Measurements from ENCODE around the gene XKR3. TPM values are rescaled to one million over a fixed set of nuclear protein-coding genes. Genes with fewer than 3 reads are reported as not detected.
"Not testable (repeated sequence)": the region's sequence is repeated elsewhere in the genome, so short reads cannot be mapped to it uniquely, and the experiment has no call there.

The XKR3 gene
- total RNA-seq, 3 donors from 2014 or later: 0.16 TPM; not detected in 2

GRCh38 chr22:16781764-16782329, 43.4 kb downstream of the XKR3 start:
- TF ChIP-seq POLR2AphosphoS5 (IDR thresholded peaks at IDR 0.05): no peak
- Histone ChIP-seq H3K4me1 (no peaks in the 10 kb centered on the region), H3K27ac (no peak overlapping the region), H3K27me3 (no peaks in the 10 kb centered on the region), H3K4me3 (no peak overlapping the region), H3K9me3 (no peaks in the 10 kb centered on the region), H3K36me3 (no peaks in the 10 kb centered on the region)
- intact Hi-C loops (cut with DNase I; ENCODE audit: low total_unique reads): no loop called here
- no peak for DNase-seq (ENCODE audit: low spot score in 2 of 2)

GRCh38 chr22:16781074-16781763, 44.0 kb downstream of the XKR3 start:
- TF ChIP-seq POLR2A (IDR thresholded peaks at IDR 0.05) (no peak), CTCF (IDR thresholded peaks at IDR 0.05) (no peak), POLR2AphosphoS5 (IDR thresholded peaks at IDR 0.05) (no peak)
- H3K27ac ChIP-seq: no peak overlapping the region
- no peaks in the 10 kb centered on the region for H3K4me1 ChIP-seq
- H3K4me3 ChIP-seq: no peak overlapping the region
- intact Hi-C loops (cut with DNase I; ENCODE audit: low total_unique reads): no loop called here
- no peak for DNase-seq (ENCODE audit: low spot score in 2 of 2)
- H3K36me3 ChIP-seq: no peaks in the 10 kb centered on the region
- H3K9me3 ChIP-seq: no peaks in the 10 kb centered on the region
- H3K27me3 ChIP-seq: no peaks in the 10 kb centered on the region

GRCh38 chr22:16777284-16777924, 47.8 kb downstream of the XKR3 start:
- H3K9me3 ChIP-seq: peaks cover 0 to 18% of the 10 kb centered on the region in 2 donors
- no peak overlapping the region for H3K4me3 ChIP-seq
- H3K4me1 ChIP-seq: no peaks in the 10 kb centered on the region
- no peak overlapping the region for H3K27ac ChIP-seq
- no peaks in the 10 kb centered on the region for H3K27me3 ChIP-seq
- H3K36me3 ChIP-seq: no peaks in the 10 kb centered on the region
- DNase-seq (ENCODE audit: low spot score in 2 of 2): no peak
- no peak for TF ChIP-seq POLR2A (IDR thresholded peaks at IDR 0.05)
- no peak for TF ChIP-seq POLR2AphosphoS5 (IDR thresholded peaks at IDR 0.05)
- TF ChIP-seq CTCF (IDR thresholded peaks at IDR 0.05): no peak
- intact Hi-C loops (cut with DNase I; ENCODE audit: low total_unique reads): no loop called here

- no peaks in the 10 kb centered on the region for H3K36me3 ChIP-seq
- H3K4me1 ChIP-seq: no peaks in the 10 kb centered on the region
- H3K4me3 ChIP-seq: no peak overlapping the region
- TF ChIP-seq POLR2AphosphoS5 (IDR thresholded peaks at IDR 0.05): no peak
- TF ChIP-seq CTCF (IDR thresholded peaks at IDR 0.05): no peak
- TF ChIP-seq POLR2A (IDR thresholded peaks at IDR 0.05): no peak
- DNase-seq (ENCODE audit: low spot score in 2 of 2): no peak
- no peaks in the 10 kb centered on the region for H3K27me3 ChIP-seq
- peaks cover 0 to 18% of the 10 kb centered on the region in 2 donors for H3K9me3 ChIP-seq
- intact Hi-C loops (cut with DNase I; ENCODE audit: low total_unique reads): no loop called here
- no peak overlapping the region for H3K27ac ChIP-seq
Measured at GRCh38 chr22:16776080-16776479, 49.1 kb downstream of the XKR3 start.

- H3K4me3 ChIP-seq: no peak overlapping the region
- no peaks in the 10 kb centered on the region for H3K36me3 ChIP-seq
- DNase-seq (ENCODE audit: low spot score in 2 of 2): no peak
- intact Hi-C loops (cut with DNase I; ENCODE audit: low total_unique reads): no loop called here
- no peaks in the 10 kb centered on the region for H3K4me1 ChIP-seq
- H3K9me3 ChIP-seq: peaks cover 0 to 18% of the 10 kb centered on the region in 2 donors
- TF ChIP-seq POLR2AphosphoS5 (IDR thresholded peaks at IDR 0.05): no peak
- TF ChIP-seq POLR2A (IDR thresholded peaks at IDR 0.05): no peak
- no peak for TF ChIP-seq CTCF (IDR thresholded peaks at IDR 0.05)
- H3K27ac ChIP-seq: no peak overlapping the region
- no peaks in the 10 kb centered on the region for H3K27me3 ChIP-seq
Measured at GRCh38 chr22:16774911-16775500, 50.2 kb downstream of the XKR3 start.

- H3K4me3 ChIP-seq; H3K27me3 ChIP-seq; H3K36me3 ChIP-seq; intact Hi-C loops (cut with DNase I; ENCODE audit: low total_unique reads); H3K4me1 ChIP-seq; DNase-seq (ENCODE audit: low spot score in 2 of 2); H3K27ac ChIP-seq: not testable (repeated sequence)
- peaks cover 5 to 24% of the 10 kb centered on the region in 2 donors for H3K9me3 ChIP-seq
Measured at GRCh38 chr22:16771569-16771968, 53.6 kb downstream of the XKR3 start.

GRCh38 chr22:16767927-16768326, 57.3 kb downstream of the XKR3 start:
- H3K4me3 ChIP-seq; H3K36me3 ChIP-seq; intact Hi-C loops (cut with DNase I; ENCODE audit: low total_unique reads); DNase-seq (ENCODE audit: low spot score in 2 of 2); H3K27me3 ChIP-seq; H3K27ac ChIP-seq; H3K4me1 ChIP-seq: not testable (repeated sequence)
- H3K9me3 ChIP-seq: peaks cover 6 to 12% of the 10 kb centered on the region in 2 donors

- intact Hi-C loops (cut with DNase I; ENCODE audit: low total_unique reads); H3K4me1 ChIP-seq; H3K27me3 ChIP-seq; H3K4me3 ChIP-seq; H3K36me3 ChIP-seq; DNase-seq (ENCODE audit: low spot score in 2 of 2); H3K27ac ChIP-seq: not testable (repeated sequence)
- H3K9me3 ChIP-seq: peaks cover 6 to 12% of the 10 kb centered on the region in 2 donors
Measured at GRCh38 chr22:16762224-16762623, 63.0 kb downstream of the XKR3 start.

All from breast epithelium (tissue), 4 donors.